ENCODE results near the gene LEFTY2. TPM values are rescaled to one million over a fixed set of nuclear protein-coding genes. Genes with fewer than 3 reads are reported as not detected.

Gene LEFTY2, protein sequence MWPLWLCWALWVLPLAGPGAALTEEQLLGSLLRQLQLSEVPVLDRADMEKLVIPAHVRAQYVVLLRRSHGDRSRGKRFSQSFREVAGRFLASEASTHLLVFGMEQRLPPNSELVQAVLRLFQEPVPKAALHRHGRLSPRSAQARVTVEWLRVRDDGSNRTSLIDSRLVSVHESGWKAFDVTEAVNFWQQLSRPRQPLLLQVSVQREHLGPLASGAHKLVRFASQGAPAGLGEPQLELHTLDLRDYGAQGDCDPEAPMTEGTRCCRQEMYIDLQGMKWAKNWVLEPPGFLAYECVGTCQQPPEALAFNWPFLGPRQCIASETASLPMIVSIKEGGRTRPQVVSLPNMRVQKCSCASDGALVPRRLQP
- total RNA-seq: 2.7 TPM

GRCh38 chr1:225941187-225941941 lies at the start of gene LEFTY2:
LEFTY2 (minus strand) TSS chr1:225941220; CDS start chr1:225941140, 80 bp downstream.
- intact Hi-C loops (cut with DNase I): no loop called here
- Histone ChIP-seq H3K4me3 (no peak within 1 kb of the TSS), H3K4me1 (peaks cover 22% of the 10 kb centered on the region), H3K9me3 (no peaks in the 10 kb centered on the region), H3K27ac (peak within 1 kb of the TSS; percentile 50), H3K27me3 (no peaks in the 10 kb centered on the region), H3K36me3 (no peaks in the 10 kb centered on the region)
- no peak for DNase-seq (ENCODE audit: extremely low spot score in 2 of 2)
- TF ChIP-seq POLR2AphosphoS5 (IDR thresholded peaks at IDR 0.05; ENCODE audit: insufficient read depth in 1 of 2, low read depth in 1 of 2): no peak
- TF ChIP-seq, protein P1, sequence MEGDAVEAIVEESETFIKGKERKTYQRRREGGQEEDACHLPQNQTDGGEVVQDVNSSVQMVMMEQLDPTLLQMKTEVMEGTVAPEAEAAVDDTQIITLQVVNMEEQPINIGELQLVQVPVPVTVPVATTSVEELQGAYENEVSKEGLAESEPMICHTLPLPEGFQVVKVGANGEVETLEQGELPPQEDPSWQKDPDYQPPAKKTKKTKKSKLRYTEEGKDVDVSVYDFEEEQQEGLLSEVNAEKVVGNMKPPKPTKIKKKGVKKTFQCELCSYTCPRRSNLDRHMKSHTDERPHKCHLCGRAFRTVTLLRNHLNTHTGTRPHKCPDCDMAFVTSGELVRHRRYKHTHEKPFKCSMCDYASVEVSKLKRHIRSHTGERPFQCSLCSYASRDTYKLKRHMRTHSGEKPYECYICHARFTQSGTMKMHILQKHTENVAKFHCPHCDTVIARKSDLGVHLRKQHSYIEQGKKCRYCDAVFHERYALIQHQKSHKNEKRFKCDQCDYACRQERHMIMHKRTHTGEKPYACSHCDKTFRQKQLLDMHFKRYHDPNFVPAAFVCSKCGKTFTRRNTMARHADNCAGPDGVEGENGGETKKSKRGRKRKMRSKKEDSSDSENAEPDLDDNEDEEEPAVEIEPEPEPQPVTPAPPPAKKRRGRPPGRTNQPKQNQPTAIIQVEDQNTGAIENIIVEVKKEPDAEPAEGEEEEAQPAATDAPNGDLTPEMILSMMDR (IDR thresholded peaks at IDR 0.05): no peak
- TF ChIP-seq POLR2A (IDR thresholded peaks at IDR 0.05): no peak

- Histone ChIP-seq H3K27me3 (no peaks in the 10 kb centered on the region), H3K4me1 (peaks cover 8% of the 10 kb centered on the region), H3K4me3 (no peak overlapping the region), H3K36me3 (peaks cover 0 to 88% of the 10 kb centered on the region in 2 donors), H3K9me3 (no peaks in the 10 kb centered on the region), H3K27ac (no peak overlapping the region)
- no peak for DNase-seq (ENCODE audit: extremely low spot score in 2 of 2)
- intact Hi-C loops (cut with DNase I): no loop called here
- TF ChIP-seq, protein P1 (IDR thresholded peaks at IDR 0.05): peak; percentile 29 to 61 (median 57)
- TF ChIP-seq POLR2A (IDR thresholded peaks at IDR 0.05): no peak
These were observed 46.7 kb upstream of the LEFTY2 start for GRCh38 chr1:225987491-225988316.

- TF ChIP-seq POLR2A (IDR thresholded peaks at IDR 0.05): no peak
- TF ChIP-seq POLR2AphosphoS5 (IDR thresholded peaks at IDR 0.05; ENCODE audit: insufficient read depth in 1 of 2, low read depth in 1 of 2): no peak
- TF ChIP-seq, protein P1 (IDR thresholded peaks at IDR 0.05): no peak
- intact Hi-C loops (cut with DNase I): no loop called here
- Histone ChIP-seq H3K4me3 (no peak overlapping the region), H3K4me1 (no peaks in the 10 kb centered on the region), H3K27ac (no peak overlapping the region), H3K9me3 (no peaks in the 10 kb centered on the region), H3K27me3 (no peaks in the 10 kb centered on the region), H3K36me3 (peaks cover 0 to 60% of the 10 kb centered on the region in 2 donors)
- no peak for DNase-seq (ENCODE audit: extremely low spot score in 2 of 2)
These were observed 40.7 kb upstream of the LEFTY2 start for GRCh38 chr1:225981714-225982113.

DNA sequence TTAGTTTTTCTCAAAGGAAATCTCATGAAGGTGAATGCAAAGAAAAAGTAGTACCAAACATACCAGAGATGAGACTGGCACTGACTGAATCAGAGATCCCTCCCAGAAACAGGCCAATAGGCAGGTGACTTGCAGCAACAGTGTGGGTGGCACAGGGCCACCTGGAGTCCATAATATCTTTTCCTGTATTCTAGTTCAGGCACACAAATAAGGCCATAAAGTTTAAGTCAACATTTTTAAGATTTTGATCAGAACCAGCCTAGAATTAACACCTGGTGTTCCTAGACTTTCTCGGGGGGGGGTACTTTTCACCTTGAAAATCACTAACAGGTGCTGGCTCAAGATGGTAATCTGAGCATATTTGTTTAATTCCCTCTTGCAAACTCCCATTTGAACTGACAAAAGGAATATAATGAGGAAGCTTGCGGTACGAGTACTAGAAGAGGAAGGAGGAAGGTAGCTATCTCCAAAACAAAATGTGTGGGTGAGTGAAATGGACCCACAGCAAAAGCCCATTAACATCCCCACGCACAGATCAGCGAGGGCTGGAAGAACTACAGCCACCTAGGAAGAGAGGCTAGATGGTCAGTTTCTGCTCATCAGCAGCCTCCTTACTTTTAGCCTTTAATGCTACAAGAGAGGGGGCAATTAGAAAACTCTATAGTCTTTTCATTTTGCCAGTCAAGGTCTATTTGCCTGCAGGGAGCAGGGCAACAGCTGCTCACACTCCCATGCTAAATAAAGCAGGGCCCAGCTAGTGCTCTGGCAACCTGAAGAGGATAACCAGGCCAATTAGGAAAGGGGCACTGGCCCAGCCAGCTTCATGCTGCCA lies 39.2 kb upstream of the LEFTY2 start:
- Histone ChIP-seq H3K27me3 (no peaks in the 10 kb centered on the region), H3K27ac (no peak overlapping the region), H3K9me3 (no peaks in the 10 kb centered on the region), H3K4me3 (no peak overlapping the region), H3K36me3 (peaks cover 0 to 49% of the 10 kb centered on the region in 2 donors), H3K4me1 (no peaks in the 10 kb centered on the region)
- TF ChIP-seq POLR2A (IDR thresholded peaks at IDR 0.05) (no peak), POLR2AphosphoS5 (IDR thresholded peaks at IDR 0.05; ENCODE audit: insufficient read depth in 1 of 2, low read depth in 1 of 2) (no peak)
- TF ChIP-seq, protein P1 (IDR thresholded peaks at IDR 0.05): no peak
- intact Hi-C loops (cut with DNase I): no loop called here
- no peak for DNase-seq (ENCODE audit: extremely low spot score in 2 of 2)
